NCI-H748 (cell line): ENCODE data around the gene CFAP61.
"Not testable (repeated sequence)": the region's sequence is repeated elsewhere in the genome, so short reads cannot be mapped to it uniquely, and the experiment has no call there.

ENCODE experiments used
- DNase-seq: peaks from one replicate; lab custom pipeline; 2025; ENCODE audit not compliant: unreplicated experiment; lab: John Stamatoyannopoulos, UW

CFAP61 gene

DNA sequence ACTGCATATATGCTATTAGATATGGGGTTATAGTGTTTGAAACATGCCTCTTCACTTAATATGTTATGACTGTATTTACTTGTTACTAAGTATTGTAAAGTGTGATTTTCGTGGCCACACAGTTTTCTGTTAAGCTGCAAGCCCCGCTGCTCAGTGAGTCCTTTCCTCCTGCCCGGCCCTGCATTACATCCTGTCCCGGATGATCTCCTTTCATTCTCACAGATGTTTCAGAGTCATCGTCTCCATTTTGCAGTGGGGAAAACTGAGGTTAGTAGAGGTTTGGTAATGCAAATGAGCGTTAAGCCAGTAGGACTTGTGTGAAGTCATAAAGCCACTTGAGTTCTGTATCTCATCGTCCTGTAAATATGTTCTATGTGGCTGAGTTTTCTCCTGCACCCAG, 155.5 kb downstream of the CFAP61 start:
- DNase-seq: no peak

DNA sequence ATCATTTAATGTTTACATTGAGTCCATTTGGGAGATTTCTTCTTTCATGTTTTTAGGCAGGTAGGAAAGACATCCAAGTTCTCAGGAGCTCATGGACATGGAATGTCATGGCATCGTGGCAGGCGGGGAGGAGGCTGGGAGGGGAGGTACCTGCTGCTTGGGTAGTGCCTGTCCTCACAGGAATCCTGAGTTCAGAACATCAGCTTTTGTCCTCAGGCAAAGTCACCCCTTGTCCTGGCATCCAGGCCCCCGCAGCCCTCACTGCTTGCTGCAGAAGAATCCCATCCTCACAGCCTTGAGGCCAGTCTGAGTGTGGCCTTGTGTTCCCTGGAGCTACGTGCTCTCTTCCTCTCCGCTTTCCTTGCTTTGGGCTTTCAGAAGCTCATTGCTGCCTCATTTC, 157.4 kb downstream of the CFAP61 start:
- DNase-seq: no peak

DNA sequence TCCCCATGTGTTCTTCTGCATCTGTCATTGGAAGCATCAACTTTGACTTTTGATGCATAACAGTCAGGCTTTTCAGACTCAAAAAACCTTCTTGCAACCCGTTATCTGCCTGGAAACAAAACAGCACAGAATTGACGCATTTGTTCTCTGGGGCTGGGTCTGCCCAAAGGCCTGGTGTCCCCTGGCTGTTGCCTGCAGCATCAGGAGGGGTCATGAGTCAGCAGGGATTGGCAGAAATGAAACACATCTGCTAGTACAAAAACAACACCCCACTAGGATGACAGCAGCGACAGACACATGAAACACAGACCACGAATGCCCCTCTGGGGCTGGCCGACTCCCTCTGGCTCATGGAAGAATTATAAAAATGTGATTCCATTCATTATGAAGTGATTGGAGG, 158.0 kb downstream of the CFAP61 start:
- DNase-seq: no peak

DNA sequence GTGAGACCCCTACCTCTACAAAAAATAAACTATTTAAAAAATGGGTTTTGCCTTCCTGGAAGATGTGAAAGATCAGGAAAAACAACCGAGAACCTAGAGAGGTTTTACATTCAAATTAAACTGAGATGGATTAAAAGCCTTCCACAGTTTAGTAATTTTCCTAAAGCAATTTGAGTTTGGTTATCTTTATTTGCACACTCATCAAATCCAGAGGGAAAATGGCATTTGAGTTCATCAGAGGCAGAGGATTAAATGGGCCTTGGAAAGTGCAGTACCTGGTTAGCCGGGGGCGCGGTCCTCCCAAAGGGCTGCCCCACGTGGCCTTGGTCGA, 158.6 kb downstream of the CFAP61 start:
- no peak for DNase-seq

DNA sequence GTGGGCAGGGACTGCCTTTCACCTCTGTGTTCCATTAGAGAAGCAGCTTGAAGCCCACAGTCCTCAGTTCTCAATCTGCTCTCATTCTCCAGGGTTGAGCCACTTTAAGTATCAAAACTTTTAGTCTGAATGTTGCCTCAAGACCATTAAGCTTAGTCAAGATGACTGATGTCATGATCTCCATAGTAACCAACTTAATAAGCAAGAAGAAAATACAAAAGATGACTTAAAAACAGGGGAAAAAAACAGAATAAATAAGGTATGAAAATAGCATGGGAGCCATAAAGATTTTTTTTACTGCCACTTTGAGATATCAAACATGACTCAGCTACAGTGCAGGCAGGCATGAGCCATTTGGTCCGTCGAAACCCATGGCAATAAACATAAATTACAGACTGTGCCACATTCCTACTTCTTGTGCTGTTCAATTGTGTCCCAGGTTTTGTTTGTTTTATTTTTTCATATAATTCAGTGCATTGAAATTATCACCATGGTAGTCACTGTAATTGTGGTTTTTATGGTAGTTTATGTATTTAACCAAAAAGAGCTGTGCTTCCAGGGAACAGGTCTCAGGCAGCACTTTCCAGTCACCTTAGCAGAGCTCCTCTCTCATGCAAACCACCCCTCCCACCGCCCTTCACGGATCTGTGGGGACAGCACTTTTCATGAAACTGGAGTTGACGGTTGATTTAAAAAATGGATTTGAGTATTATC, 159.1 kb downstream of the CFAP61 start:
- DNase-seq: peak; percentile 71

DNA sequence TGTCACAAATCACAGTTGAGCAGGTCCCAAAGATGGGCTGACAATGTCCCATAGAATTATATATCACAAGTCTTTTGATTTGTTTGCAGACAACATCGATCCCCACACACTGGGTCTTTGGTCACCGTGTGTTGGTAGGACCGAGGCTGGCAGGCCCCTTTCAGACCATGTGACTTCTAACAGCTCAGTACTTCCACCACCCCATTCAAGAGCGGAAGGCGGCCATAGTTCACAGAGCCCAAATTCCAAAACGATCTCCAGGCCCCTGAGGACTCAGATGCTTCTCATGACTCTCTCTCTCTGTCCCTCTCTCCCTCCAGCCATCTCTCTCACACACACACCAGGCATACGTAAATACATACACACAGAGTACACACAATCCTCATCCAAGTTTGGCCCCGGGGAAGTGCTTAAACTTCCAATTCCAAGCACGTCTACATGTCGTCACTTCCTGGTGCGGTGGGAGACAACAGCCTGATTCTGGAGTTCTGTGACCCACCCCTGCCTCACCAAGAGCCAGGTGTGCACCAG, 159.7 kb downstream of the CFAP61 start:
- DNase-seq: no peak

DNA sequence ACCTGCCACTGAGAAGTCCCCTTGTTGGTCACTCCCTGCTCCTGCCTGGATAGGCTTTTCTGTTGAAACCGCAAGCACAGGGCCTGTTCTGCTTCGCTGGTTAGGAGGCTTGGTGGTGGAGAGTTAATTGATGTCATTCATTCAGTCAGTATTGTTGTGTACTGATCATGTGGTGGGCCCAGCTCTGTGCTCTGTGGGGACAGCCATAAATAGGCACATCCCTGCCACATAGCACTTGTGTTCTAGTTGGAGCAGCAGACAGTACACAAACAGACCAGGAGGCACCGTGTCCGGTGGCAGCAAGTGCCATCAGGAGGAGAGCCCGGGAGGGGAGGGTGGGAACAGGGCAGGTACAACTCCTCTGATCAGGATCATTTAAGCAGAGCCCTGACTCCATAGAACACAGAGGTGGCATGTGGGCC, 160.4 kb downstream of the CFAP61 start:
- peak; percentile 99 for DNase-seq

DNA sequence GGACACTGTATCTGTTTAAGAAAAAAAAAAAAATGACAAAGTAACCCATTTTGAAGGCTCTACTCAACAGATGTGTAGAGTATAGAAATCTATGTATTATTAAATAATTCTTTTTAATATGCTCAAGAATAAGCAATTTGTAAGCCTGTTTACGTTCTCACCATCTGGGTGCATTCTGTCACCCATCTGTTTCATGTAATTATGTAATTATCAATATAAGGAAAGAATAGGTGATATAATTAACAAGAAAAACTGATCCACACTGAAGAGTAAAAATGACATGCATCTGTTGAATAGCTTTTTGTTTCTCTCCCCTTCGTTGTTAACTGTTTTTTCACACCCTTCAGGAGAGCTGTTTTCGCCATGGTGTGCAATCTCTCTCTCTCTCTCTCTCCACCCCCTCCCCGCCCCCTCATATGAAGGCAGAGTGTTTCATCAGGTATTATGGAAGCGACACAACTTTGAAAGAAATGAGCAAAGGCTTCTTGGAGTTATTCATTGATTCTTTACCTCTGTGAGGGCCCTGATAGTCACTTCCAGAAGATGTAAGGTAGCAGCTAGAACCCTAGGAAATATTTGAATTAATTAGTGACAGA, 161.3 kb downstream of the CFAP61 start:
- DNase-seq: peak; percentile 65

DNA sequence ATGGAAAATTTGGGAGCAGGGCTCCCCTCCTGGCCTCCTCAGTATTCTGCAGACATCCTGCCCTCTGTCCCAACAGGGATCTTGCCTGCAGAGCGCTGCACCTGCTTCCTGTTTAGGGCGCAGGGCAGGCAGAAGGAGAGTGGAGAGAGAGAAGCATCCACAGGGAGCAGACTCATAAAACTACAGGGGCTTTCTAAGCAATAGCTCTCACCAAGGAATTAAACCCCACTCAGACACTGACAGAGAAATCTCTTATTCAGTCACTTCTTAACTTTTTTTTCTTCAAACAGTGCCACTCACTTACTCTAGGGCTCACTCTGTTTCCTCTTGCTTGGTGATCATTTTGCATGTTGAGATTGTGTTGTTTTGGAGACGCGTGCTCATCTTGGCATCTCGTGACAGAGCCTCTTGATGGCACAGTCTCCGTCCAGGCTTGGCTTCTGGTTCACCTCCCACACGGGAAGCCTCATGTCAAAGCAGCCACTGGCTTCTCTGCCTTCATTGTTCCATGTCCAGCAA, 162.5 kb downstream of the CFAP61 start:
- peak; percentile 95 for DNase-seq

DNA sequence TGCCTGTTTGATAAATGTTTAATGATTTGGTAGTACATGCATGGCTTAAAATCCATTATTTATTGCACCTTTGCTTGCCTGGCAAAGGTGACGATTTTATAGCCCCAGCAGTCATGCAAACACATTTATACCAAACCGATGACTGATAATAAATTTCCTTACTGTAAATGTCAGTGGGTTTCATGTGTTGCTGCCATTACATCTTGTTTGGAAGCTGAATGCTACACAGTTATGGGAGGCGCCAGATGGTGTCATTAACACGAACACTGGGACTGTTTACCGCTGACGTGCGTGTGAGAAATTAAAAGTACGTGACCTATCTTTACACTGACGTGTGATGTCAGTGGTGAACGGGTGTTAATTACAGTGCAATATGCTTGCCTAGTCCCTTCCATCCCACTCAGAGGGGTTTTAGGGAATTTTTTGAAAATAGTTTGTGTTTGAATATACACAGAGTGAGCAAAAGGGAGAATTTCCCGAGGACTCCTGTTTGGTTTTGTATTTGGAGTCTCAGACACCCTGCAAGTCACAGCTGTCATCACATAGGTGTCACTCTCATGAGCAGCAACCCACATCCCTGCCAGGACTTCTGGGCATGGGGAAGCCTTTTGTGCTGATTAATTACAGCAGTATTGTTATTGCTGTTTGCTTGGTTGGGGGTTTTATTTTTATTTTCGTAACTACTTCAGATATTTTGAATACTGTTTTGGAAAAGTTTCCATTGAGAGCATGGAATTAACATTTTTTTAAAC, 163.8 kb downstream of the CFAP61 start:
- DNase-seq: peak; percentile 99

DNA sequence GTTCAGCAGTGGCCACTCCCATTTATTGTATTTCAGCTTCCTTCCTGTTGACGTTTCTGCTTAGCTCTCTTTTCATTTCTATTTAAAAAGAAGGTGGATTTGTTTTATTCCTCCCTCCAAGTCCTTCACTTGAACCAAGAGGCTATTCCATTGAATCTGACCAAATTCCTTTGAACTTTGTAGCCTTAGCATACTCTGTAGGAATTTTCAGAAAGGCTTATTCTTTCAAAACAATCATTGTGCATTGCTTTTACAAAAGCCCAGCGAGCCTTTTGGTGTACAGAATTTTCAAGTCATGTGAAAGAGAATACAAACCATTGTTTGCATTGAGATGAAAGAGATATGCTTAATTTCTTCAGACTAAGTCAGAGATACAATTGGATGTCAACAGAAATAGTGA, 164.6 kb downstream of the CFAP61 start:
- DNase-seq: peak; percentile 64

DNA sequence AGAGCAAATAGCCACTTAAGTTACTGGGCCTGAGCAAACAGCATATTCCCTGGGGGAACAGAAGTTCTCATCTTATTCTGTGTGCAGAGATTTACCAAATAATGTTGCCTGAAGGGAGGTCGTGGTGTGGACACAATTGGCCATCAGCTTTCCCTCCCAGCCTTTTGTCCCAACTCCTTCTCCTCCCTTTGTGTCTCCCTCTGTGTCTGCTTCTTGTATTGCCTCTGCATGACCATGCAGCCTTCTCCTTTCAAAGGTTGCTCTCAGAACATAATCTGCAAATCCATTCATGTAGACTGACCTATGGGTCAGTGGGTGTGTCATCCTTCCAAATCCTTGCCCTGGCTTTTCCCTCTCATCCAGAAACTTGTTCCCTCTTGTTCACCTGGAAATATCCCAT, 165.3 kb downstream of the CFAP61 start:
- peak; percentile 70 for DNase-seq

DNA sequence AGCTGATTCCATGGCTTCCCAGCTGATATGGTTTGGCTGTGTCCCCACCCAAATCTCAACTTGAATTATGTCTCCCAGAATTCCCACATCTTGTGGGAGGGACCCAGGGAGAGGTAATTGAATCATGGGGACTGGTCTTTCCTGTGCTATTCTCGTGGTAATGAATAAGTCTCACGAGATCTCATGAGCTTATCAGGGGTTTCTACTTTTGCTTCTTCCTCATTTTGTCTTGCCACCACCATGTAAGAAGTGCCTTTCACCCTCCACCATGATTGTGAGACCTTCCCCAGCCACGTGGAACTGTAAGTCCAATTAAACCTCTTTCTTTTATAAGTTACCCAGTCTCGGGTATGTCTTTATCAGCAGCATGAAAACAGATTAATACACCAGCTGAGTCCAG, 165.8 kb downstream of the CFAP61 start:
- not testable (repeated sequence) for DNase-seq

DNA sequence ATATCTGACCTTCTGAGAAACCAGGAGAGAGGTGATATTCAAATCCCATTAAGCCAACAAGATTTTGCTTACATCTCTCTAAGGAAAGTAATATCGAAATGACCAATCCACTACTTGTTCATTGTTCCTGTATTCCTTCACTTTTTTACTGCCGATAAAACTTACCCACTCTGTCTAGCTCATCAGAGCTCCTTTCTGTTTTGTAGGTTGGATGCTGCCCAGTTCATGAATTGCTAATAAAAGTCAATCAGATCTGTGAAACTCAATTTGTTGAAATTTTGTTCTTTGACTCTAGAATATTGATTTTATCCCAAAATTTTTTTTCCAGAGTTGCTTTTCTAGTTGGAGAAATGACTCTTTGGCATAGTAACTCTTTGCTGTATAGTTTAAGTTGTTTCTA, 166.7 kb downstream of the CFAP61 start:
- DNase-seq: peak; percentile 49

DNA sequence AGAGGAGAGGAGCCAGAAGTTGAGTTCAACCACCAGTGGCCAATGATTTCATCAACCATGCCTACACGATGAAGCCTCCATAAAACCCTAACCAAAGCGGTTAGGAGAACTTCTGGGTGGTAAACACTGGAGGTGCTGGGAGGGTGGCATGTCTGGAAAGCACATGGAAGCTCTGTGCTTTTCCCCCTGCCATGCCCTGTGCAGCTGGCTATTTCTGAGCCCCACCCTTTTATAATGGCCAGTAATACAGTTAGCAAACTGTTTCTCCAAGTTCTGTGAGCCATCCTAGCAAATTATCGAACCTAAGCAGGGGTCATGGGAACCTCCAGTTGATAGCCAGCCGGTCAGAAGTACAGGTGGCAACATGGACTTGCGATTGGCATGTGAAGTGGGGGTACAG, 167.8 kb downstream of the CFAP61 start:
- no peak for DNase-seq

DNA sequence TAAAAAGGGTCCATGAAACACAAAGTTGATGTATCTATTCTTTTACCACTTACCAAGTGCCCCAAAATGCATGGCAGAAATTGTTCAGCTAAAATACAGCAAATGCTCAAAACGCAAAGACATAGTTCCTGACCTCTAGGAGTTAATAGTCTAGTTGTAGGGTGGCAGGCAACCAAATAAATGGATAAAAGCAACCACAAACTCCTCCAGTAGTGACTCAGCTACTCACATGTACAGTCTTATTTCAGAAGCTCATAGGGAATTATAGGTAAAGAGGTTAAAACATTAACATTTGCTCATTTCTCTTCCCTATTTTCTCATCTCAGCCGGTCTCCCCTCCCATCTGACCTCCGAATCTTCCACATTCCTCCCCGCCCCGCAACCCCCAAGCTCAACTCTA, 171.6 kb downstream of the CFAP61 start:
- no peak for DNase-seq

DNA sequence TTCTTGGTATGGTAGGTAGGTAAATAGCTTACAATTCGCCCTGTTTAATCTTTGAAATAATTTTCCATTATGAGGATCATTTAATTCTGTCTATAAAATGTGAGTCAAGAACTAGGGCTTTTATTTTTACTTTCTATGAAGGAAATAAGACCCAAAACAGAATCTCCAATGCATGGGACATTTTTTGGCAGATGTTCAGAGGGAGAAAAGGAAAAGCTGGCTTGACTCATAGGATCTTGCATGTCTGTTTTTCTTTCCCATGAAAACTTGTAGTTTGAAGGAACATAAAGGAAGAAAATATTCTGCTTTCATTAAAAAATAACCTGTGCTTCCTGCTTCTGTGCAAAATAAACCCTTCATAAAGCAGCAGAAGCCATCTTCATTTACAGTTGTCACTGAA, 172.5 kb downstream of the CFAP61 start:
- DNase-seq: no peak

DNA sequence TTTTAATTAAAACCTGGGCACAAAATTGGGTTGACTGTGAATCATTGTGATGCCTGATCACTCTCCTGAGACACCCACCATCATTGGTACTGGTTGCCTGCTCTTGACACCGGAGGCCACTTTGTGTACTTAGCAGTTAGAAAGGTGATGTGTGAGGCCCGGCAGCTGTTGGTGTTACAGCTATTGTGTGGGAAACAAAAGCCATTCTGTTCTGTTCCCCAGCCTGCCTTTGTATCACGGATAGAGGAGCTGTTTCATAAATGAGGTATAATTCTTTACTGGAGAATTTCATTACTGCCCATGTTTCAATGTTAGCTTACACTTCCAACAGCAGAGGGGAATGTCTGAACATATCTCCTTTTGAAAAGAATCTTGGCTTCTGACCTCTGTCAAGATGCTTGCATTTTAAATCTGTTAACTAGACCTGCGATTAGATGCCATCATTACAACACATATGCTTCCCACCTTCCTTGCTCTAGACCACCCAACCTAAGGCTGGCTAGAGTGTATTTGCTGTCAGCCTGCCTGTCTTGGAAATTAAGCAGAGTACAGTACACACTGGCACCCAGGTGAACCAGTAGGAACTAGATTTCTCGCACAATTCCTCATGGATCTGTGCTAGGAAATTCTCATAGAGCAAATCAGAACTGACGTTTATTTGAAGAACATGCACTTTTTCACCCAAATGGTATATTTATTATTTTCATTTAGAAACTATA, 173.2 kb downstream of the CFAP61 start:
- DNase-seq: peak; percentile 100

DNA sequence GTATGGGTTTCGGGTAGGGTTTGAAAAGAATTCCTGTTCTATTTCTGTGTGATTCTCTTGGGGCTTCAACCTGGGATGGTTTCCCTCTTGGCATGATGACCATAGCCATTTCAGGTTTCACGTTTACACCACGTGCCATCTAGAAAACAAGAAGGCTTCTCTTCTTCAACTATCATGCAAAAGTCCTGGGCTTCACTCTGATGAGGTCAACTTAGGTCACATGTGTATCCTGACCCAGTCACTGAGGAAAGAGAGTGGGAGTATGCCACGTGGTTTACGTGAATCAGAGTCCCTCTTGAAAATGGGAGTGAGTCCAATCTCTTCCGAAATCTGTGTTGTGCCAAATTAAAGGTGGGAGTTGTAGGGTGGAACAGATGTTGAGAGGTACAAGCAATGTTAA, 174.2 kb downstream of the CFAP61 start:
- no peak for DNase-seq

DNA sequence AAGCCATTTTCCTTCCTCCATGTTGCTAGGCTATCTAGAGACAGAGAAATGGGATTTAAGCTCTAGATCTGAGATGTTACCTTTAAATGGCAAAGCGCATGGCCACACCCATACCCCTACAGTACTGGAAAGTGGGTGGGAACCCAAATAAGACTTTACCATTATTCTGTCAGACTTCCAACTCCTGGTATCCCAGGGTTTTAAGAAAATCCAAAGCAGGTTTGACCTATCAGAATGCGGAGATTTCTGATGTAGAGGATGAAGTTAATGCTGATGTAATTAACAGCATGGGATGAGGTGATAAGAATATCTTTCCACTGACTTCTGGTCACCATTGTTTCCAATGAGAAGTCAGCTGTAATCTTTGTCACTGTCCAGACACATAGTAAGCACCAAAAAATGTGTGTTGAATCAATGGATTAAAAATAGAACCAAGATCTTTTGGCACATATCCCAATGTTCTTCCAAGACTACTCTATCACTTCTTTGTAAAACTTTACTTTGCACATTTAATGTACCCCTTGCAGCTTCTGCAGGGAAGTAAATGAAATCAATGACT, 174.8 kb downstream of the CFAP61 start:
- DNase-seq: no peak

DNA sequence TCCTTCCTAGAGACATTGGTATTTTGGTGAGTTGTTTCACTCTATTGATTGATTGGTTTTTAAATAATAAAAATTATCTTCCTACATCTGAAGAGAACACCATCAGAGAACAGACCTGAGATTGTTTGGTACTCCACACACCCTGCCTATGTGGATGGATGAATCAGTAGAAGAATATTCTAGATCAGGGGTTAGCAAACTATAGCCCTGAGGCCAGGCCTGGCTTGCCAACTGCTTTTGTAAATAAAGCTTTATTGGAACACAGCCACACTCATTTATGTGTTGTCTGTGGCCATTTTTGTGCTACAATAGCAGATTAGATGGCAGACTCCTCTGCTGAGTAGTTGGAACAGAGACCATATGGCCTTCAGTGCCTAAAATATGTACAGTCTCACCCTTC, 176.0 kb downstream of the CFAP61 start:
- DNase-seq: no peak
